Naive thymus-derived CD4-positive, alpha-beta T cell (primary cell): ENCODE results near the gene SOCS1. TPM values are rescaled to one million over a fixed set of nuclear protein-coding genes. Genes with fewer than 3 reads are reported as not detected.
"Not testable (repeated sequence)": the region's sequence is repeated elsewhere in the genome, so short reads cannot be mapped to it uniquely, and the experiment has no call there.

Source experiments
- ATAC-seq: fragments of 150-1000 bp; cut with Tn5 transposase; 2 replicates; pipeline ENCODE4 v1.10.0; 2021; ENCODE audit warnings: mild to moderate bottlenecking, moderate library complexity
- CTCF ChIA-PET: fragments of 350-600 bp; sonication (Branson Sonifier 250); formaldehyde crosslinking; loops from one replicate; lab custom pipeline; 2021; ENCODE audit warnings: antibody characterized with exemption; lab: Charles Lee
- POLR2A ChIA-PET: fragments of 350-600 bp; sonication (Branson Sonifier 250); formaldehyde crosslinking; loops from one replicate; lab custom pipeline; 2021; ENCODE audit warnings: antibody characterized with exemption, inconsistent platforms; lab: Charles Lee
- DNase-seq, 9 donors: peaks; one replicate each; pipeline versions ENCODE4 v3.0.0 to v3.0.0-alpha.2; 2020 to 2022; ENCODE audit warnings: mixed read lengths in 1 of 9
- H3K27ac ChIP-seq: one replicate; pipeline ENCODE4 v1.7.0; 2013; ENCODE audit warnings: mild to moderate bottlenecking, low read depth, low read length, moderate library complexity
- H3K27me3 ChIP-seq, 2 donors: one replicate each; pipeline ENCODE4 v1.7.0; 2013; ENCODE audit warnings: low read length in 2 of 2, mild to moderate bottlenecking in 2 of 2, moderate library complexity in 2 of 2; ENCODE audit not compliant: control insufficient read depth in 2 of 2, insufficient read depth in 2 of 2
- H3K36me3 ChIP-seq, 3 experiments: 1 replicate in 2 of 3; 2 replicates in 1 of 3; pipeline ENCODE4 v1.7.0; 2013; ENCODE audit warnings: low read length in 3 of 3, mild to moderate bottlenecking in 3 of 3, moderate library complexity in 1 of 3; ENCODE audit not compliant: insufficient read depth in 3 of 3, control insufficient read depth in 2 of 3
- H3K4me1 ChIP-seq, 2 donors: one replicate each; pipeline ENCODE4 v1.7.0; 2013; ENCODE audit warnings: low read length in 2 of 2, mild to moderate bottlenecking in 2 of 2, moderate library complexity in 1 of 2; ENCODE audit not compliant: control insufficient read depth in 2 of 2, insufficient read depth in 2 of 2
- H3K4me3 ChIP-seq: 2 replicates; pipeline ENCODE4 v1.7.0; 2013; ENCODE audit warnings: mild to moderate bottlenecking, low read length
- H3K9me3 ChIP-seq, 3 experiments: 1 replicate in 2 of 3; 2 replicates in 1 of 3; pipeline ENCODE4 v1.7.0; 2013; ENCODE audit warnings: low read length in 3 of 3; ENCODE audit not compliant: control insufficient read depth in 2 of 3
- H3K27ac Mint-ChIP-seq, 9 donors: one replicate each; pipeline ENCODE4 v1.8.0; 2020 to 2022; ENCODE audit warnings: mixed read lengths in 9 of 9, mild to moderate bottlenecking in 8 of 9, moderate library complexity in 5 of 9, inconsistent platforms in 2 of 9
- H3K27me3 Mint-ChIP-seq, 5 donors: one replicate each; pipeline ENCODE4 v1.8.0; 2021 to 2022; ENCODE audit warnings: mixed read lengths in 5 of 5, mild to moderate bottlenecking in 1 of 5
- H3K36me3 Mint-ChIP-seq, 5 donors: one replicate each; pipeline ENCODE4 v1.8.0; 2020 to 2022; ENCODE audit warnings: mixed read lengths in 5 of 5, mild to moderate bottlenecking in 3 of 5, inconsistent platforms in 1 of 5
- H3K4me1 Mint-ChIP-seq, 7 donors: one replicate each; pipeline ENCODE4 v1.8.0; 2020 to 2022; ENCODE audit warnings: mixed read lengths in 7 of 7, mild to moderate bottlenecking in 3 of 7, inconsistent platforms in 1 of 7
- H3K4me3 Mint-ChIP-seq, 10 donors: one replicate each; pipeline ENCODE4 v1.8.0; 2020 to 2022; ENCODE audit warnings: mild to moderate bottlenecking in 10 of 10, mixed read lengths in 10 of 10, moderate library complexity in 6 of 10, inconsistent platforms in 2 of 10
- H3K9me3 Mint-ChIP-seq, 11 donors: one replicate each; pipeline ENCODE4 v1.8.0; 2020 to 2022; ENCODE audit warnings: mixed read lengths in 11 of 11, mild to moderate bottlenecking in 4 of 11, inconsistent platforms in 1 of 11, moderate library complexity in 1 of 11
- intact Hi-C, 2 donors: fragments of 100-400 bp; cut with micrococcal nuclease; formaldehyde crosslinking; loops; one replicate each; pipeline ENCODE4 v1.15.1; 2023
- polyA plus RNA-seq, 2 donors: library from polyadenylated mRNA; unstranded; fragments of 300-500 nt; fragmentation: Illumina TruSeq; gene quantifications; one replicate each; pipeline ENCODE4 v1.2.3, GENCODE V29; 2021
- total RNA-seq, 6 experiments: library from RNA in 5 of 6; stranded (reverse) in 5 of 6; gene quantifications; 1 replicate in 5 of 6; 2 replicates in 1 of 6; pipeline ENCODE4 v1.2.3 and lab custom pipeline; 2021 to 2026

SOCS1 gene
- total and polyA plus RNA-seq, 7 experiments from 2014 or later: 12.8 to 191 (median 16.1) TPM

GRCh38 chr16:11296351-11296705 is 40.3 kb upstream of the SOCS1 start:
- no peak for ATAC-seq
- Histone ChIP-seq H3K4me1 (peaks cover 8% of the 10 kb centered on the region in 2 donors), H3K27ac (no peak overlapping the region), H3K4me3 (no peak overlapping the region), H3K27me3 (peaks cover 0 to 1% of the 10 kb centered on the region in 2 donors), H3K9me3 (no peaks in the 10 kb centered on the region), H3K36me3 (no peaks in the 10 kb centered on the region)
- intact Hi-C loops: loop anchor here (2.0 kb wide), 6 partner anchors 14 to 332 kb away; partner anchors contain the start of gene RMI2 (in 1 of the 2)
- H3K27ac Mint-ChIP-seq: peak overlapping the region in 2 of 9 donors; percentile 77 to 83
- peaks cover 0 to 23% (median 0%) of the 10 kb centered on the region in 5 donors for H3K27me3 Mint-ChIP-seq
- ChIA-PET CTCF (interaction anchor here (2.2 to 2.8 kb wide), 3 partner anchors 37 to 324 kb away, joined by 12 to 31 read pairs (median 15); partner anchors contain the start of gene SOCS1), POLR2A (interaction anchor here (4.5 kb wide), 1 partner anchor 40 kb away, joined by 48 read pairs; the partner anchor contains the start of gene SOCS1)
- no peaks in the 10 kb centered on the region for H3K9me3 Mint-ChIP-seq
- H3K4me1 Mint-ChIP-seq: peaks cover 9 to 47% (median 25%) of the 10 kb centered on the region in 7 donors
- DNase-seq: no peak
- H3K36me3 Mint-ChIP-seq: no peaks in the 10 kb centered on the region
- peak overlapping the region in 1 of 10 donors; percentile 84 for H3K4me3 Mint-ChIP-seq

- Mint-ChIP-seq H3K36me3 (no peaks in the 10 kb centered on the region), H3K4me1 (peaks cover 9 to 47% (median 25%) of the 10 kb centered on the region in 7 donors), H3K27ac (no peak overlapping the region), H3K27me3 (peaks cover 0 to 23% (median under 1%) of the 10 kb centered on the region in 5 donors), H3K4me3 (no peak overlapping the region), H3K9me3 (no peaks in the 10 kb centered on the region)
- CTCF ChIA-PET: no interaction called here
- intact Hi-C loops: loop anchor here (2.0 kb wide), 6 partner anchors 15 to 331 kb away; partner anchors contain the start of gene RMI2 (in 1 of the 2)
- peaks cover 8% of the 10 kb centered on the region in 2 donors for H3K4me1 ChIP-seq
- no peak overlapping the region for H3K4me3 ChIP-seq
- POLR2A ChIA-PET: interaction anchor here (0.6 to 1.0 kb wide), 2 partner anchors 41 to 70 kb away, joined by 3 read pairs; no protein-coding TSS in a partner anchor
- ATAC-seq (no peak), DNase-seq (no peak)
- no peaks in the 10 kb centered on the region for H3K9me3 ChIP-seq
- H3K27ac ChIP-seq: no peak overlapping the region
- peaks cover 0 to 3% of the 10 kb centered on the region in 2 donors for H3K27me3 ChIP-seq
- H3K36me3 ChIP-seq: no peaks in the 10 kb centered on the region
These were observed 39.7 kb upstream of the SOCS1 start for GRCh38 chr16:11295672-11296071.

GRCh38 chr16:11292076-11292748 is 36.2 kb upstream of the SOCS1 start:
- ChIA-PET POLR2A (interaction anchor here (0.7 to 0.9 kb wide), 2 partner anchors 19 to 344 kb away, joined by 3 read pairs; no protein-coding TSS in a partner anchor), CTCF (interaction anchor here (0.6 kb wide), 1 partner anchor 36 kb away, joined by 4 read pairs; the partner anchor contains the start of gene SOCS1)
- ATAC-seq: no peak
- peaks cover 0 to 38% (median 8%) of the 10 kb centered on the region in 5 donors for H3K27me3 Mint-ChIP-seq
- H3K4me1 ChIP-seq: peaks cover 5% of the 10 kb centered on the region in 2 donors
- H3K36me3 Mint-ChIP-seq: peaks cover 0 to 3% (median 0%) of the 10 kb centered on the region in 5 donors
- H3K36me3 ChIP-seq: no peaks in the 10 kb centered on the region
- H3K9me3 Mint-ChIP-seq: no peaks in the 10 kb centered on the region
- no peak for DNase-seq
- intact Hi-C loops: no loop called here
- H3K4me1 Mint-ChIP-seq: peaks cover 0 to 37% (median 7%) of the 10 kb centered on the region in 7 donors
- H3K27ac ChIP-seq: no peak overlapping the region
- H3K9me3 ChIP-seq: no peaks in the 10 kb centered on the region
- no peak overlapping the region for H3K4me3 Mint-ChIP-seq
- H3K27me3 ChIP-seq: peaks cover 0 to 3% of the 10 kb centered on the region in 2 donors
- H3K4me3 ChIP-seq: no peak overlapping the region
- peak overlapping the region in 1 of 9 donors; percentile 10 for H3K27ac Mint-ChIP-seq

- intact Hi-C loops: no loop called here
- H3K4me3 Mint-ChIP-seq: no peak overlapping the region
- H3K27ac ChIP-seq: no peak overlapping the region
- peaks cover 0 to 27% (median 0%) of the 10 kb centered on the region in 7 donors for H3K4me1 Mint-ChIP-seq
- peaks cover 0 to 38% (median 8%) of the 10 kb centered on the region in 5 donors for H3K27me3 Mint-ChIP-seq
- no peaks in the 10 kb centered on the region for H3K9me3 Mint-ChIP-seq
- CTCF ChIA-PET: no interaction called here
- H3K4me3 ChIP-seq: no peak overlapping the region
- DNase-seq (no peak), ATAC-seq (no peak)
- peaks cover 0 to 3% (median 0%) of the 10 kb centered on the region in 5 donors for H3K36me3 Mint-ChIP-seq
- H3K36me3 ChIP-seq: no peaks in the 10 kb centered on the region
- POLR2A ChIA-PET: no interaction called here
- no peak overlapping the region for H3K27ac Mint-ChIP-seq
- H3K9me3 ChIP-seq: no peaks in the 10 kb centered on the region
- peaks cover 0 to 3% of the 10 kb centered on the region in 2 donors for H3K27me3 ChIP-seq
- no peaks in the 10 kb centered on the region for H3K4me1 ChIP-seq
These were observed 35.2 kb upstream of the SOCS1 start for GRCh38 chr16:11291091-11291703.

GRCh38 chr16:11290102-11290893 is 34.3 kb upstream of the SOCS1 start:
- Mint-ChIP-seq H3K36me3 (peaks cover 0 to 3% (median 0%) of the 10 kb centered on the region in 5 donors), H3K27ac (peak overlapping the region in 1 of 9 donors; percentile 63), H3K4me1 (peaks cover 0 to 26% (median 0%) of the 10 kb centered on the region in 7 donors), H3K4me3 (no peak overlapping the region), H3K9me3 (peaks cover 0 to 2% (median 0%) of the 10 kb centered on the region in 11 donors), H3K27me3 (peaks cover 0 to 45% (median 8%) of the 10 kb centered on the region in 5 donors)
- intact Hi-C loops: no loop called here
- H3K4me1 ChIP-seq: no peaks in the 10 kb centered on the region
- H3K27me3 ChIP-seq: peaks cover 0 to 3% of the 10 kb centered on the region in 2 donors
- H3K9me3 ChIP-seq: no peaks in the 10 kb centered on the region
- no peak overlapping the region for H3K27ac ChIP-seq
- CTCF ChIA-PET: no interaction called here
- POLR2A ChIA-PET: no interaction called here
- no peaks in the 10 kb centered on the region for H3K36me3 ChIP-seq
- H3K4me3 ChIP-seq: no peak overlapping the region
- ATAC-seq (no peak), DNase-seq (no peak)

GRCh38 chr16:11289696-11290095 is 33.7 kb upstream of the SOCS1 start:
- H3K9me3 Mint-ChIP-seq, DNase-seq, H3K9me3 ChIP-seq, H3K4me1 ChIP-seq, H3K4me3 Mint-ChIP-seq, H3K27me3 ChIP-seq, H3K4me3 ChIP-seq, ATAC-seq, H3K36me3 ChIP-seq, H3K27ac ChIP-seq, intact Hi-C loops, POLR2A ChIA-PET, H3K27ac Mint-ChIP-seq, H3K36me3 Mint-ChIP-seq: not testable (repeated sequence)
- Mint-ChIP-seq H3K27me3 (peaks cover 0 to 48% (median 8%) of the 10 kb centered on the region in 5 donors), H3K4me1 (peaks cover 0 to 21% (median 0%) of the 10 kb centered on the region in 7 donors)
- CTCF ChIA-PET: interaction anchor here (1.2 kb wide), 1 partner anchor 35 kb away, joined by 3 read pairs; no protein-coding TSS in a partner anchor
